ENCODE results near the gene EME2.

Gene EME2

GRCh38 chr16:1734816-1735215, 37.8 kb upstream of the EME2 start:
- no peaks in the 10 kb centered on the region for H3K4me1 ChIP-seq (ENCODE audit: control insufficient read depth in 1 of 2, insufficient read depth in 2 of 2, low read length in 2 of 2)
- H3K79me1 ChIP-seq (ENCODE audit: low read length): no peaks in the 10 kb centered on the region
- no peak overlapping the region for H3K9ac ChIP-seq (ENCODE audit: low read length)
- no peak overlapping the region for H3K18ac ChIP-seq (ENCODE audit: low read length)
- no peak overlapping the region for H4K12ac ChIP-seq (ENCODE audit: low read depth, low read length)
- no peak overlapping the region for H3K23ac ChIP-seq (ENCODE audit: low read length)
- H4K8ac ChIP-seq (ENCODE audit: low read depth, low read length): no peak overlapping the region
- WGBS (ENCODE audit: extremely low coverage, insufficient coverage, insufficient read length): no CpG with 5 or more reads among the region's 22 CpGs
- no peak overlapping the region for H2BK12ac ChIP-seq (ENCODE audit: low read length)
- DNase-seq: no peak
- H3K4ac ChIP-seq (ENCODE audit: low read depth, low read length): no peak overlapping the region
- no peaks in the 10 kb centered on the region for H3K27me3 ChIP-seq (ENCODE audit: insufficient read depth, low read length)
- no peaks in the 10 kb centered on the region for H3K79me2 ChIP-seq (ENCODE audit: control insufficient read depth, insufficient read depth, low read length, poor library complexity)
- H3K14ac ChIP-seq (ENCODE audit: low read length): no peak overlapping the region
- peaks cover 51% of the 10 kb centered on the region for H3K9me3 ChIP-seq (ENCODE audit: insufficient read depth, low read depth, low read length)
- H2AK5ac ChIP-seq (ENCODE audit: low read length): no peak overlapping the region
- no peak overlapping the region for H2BK120ac ChIP-seq (ENCODE audit: insufficient read depth, low read length, poor library complexity)
- H3K27ac ChIP-seq (ENCODE audit: low read depth, low read length): no peak overlapping the region
- no peak overlapping the region for H3K4me2 ChIP-seq (ENCODE audit: low read length)
- H3K36me3 ChIP-seq (ENCODE audit: control insufficient read depth in 1 of 2, insufficient read depth in 2 of 2, low read length in 2 of 2): peaks cover 34 to 38% of the 10 kb centered on the region in 2 experiments
- H3K4me3 ChIP-seq (ENCODE audit: low read depth, low read length): no peak overlapping the region
- H2BK5ac ChIP-seq (ENCODE audit: low read depth, low read length, poor library complexity): no peak overlapping the region
- no peak overlapping the region for H4K91ac ChIP-seq (ENCODE audit: low read depth, low read length)
- no peak overlapping the region for H2AFZ ChIP-seq (ENCODE audit: insufficient read depth, low read length, poor library complexity)

DNA sequence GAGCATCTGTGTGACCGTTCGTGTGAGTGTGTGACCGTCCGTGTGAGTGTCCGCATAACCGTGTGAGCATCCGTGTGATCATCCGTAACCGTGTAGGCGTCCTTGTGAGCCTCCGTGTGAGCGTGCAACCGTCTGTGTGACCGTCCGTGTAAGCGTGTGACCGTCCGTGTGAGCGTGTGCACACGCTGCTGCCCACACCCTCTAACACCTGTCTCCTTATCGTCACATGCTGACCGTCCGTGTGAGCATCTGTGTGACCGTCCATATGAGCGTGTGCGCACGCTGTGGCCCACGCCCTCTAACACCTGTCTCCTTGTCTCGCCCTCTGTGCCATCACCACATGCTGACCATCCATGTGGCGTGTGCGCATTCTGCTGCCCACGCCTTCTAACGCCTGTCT, 32.4 kb upstream of the EME2 start:
- Histone ChIP-seq H2BK120ac (ENCODE audit: insufficient read depth, low read length, poor library complexity) (no peak overlapping the region), H3K36me3 (ENCODE audit: control insufficient read depth in 1 of 2, insufficient read depth in 2 of 2, low read length in 2 of 2) (peaks cover 20% of the 10 kb centered on the region in 2 experiments), H3K79me2 (ENCODE audit: control insufficient read depth, insufficient read depth, low read length, poor library complexity) (peaks cover 3% of the 10 kb centered on the region), H2AFZ (ENCODE audit: insufficient read depth, low read length, poor library complexity) (no peak overlapping the region), H3K14ac (ENCODE audit: low read length) (no peak overlapping the region), H4K8ac (ENCODE audit: low read depth, low read length) (no peak overlapping the region), H3K27ac (ENCODE audit: low read depth, low read length) (no peak overlapping the region), H4K91ac (ENCODE audit: low read depth, low read length) (no peak overlapping the region), H3K79me1 (ENCODE audit: low read length) (peaks cover 4% of the 10 kb centered on the region), H2AK5ac (ENCODE audit: low read length) (no peak overlapping the region), H3K4me3 (ENCODE audit: low read depth, low read length) (peak overlapping the region; percentile 42), H3K4me2 (ENCODE audit: low read length) (no peak overlapping the region), H3K18ac (ENCODE audit: low read length) (no peak overlapping the region), H4K12ac (ENCODE audit: low read depth, low read length) (no peak overlapping the region), H3K27me3 (ENCODE audit: insufficient read depth, low read length) (no peaks in the 10 kb centered on the region), H3K9me3 (ENCODE audit: insufficient read depth, low read depth, low read length) (peaks cover 55% of the 10 kb centered on the region), H2BK5ac (ENCODE audit: low read depth, low read length, poor library complexity) (no peak overlapping the region), H3K9ac (ENCODE audit: low read length) (no peak overlapping the region), H3K23ac (ENCODE audit: low read length) (no peak overlapping the region), H2BK12ac (ENCODE audit: low read length) (no peak overlapping the region), H3K4ac (ENCODE audit: low read depth, low read length) (no peak overlapping the region), H3K4me1 (ENCODE audit: control insufficient read depth in 1 of 2, insufficient read depth in 2 of 2, low read length in 2 of 2) (peaks cover 7 to 13% of the 10 kb centered on the region in 2 experiments)
- DNase-seq: no peak
- WGBS (ENCODE audit: extremely low coverage, insufficient coverage, insufficient read length): no CpG with 5 or more reads among the region's 33 CpGs

GRCh38 chr16:1740781-1741490, 31.7 kb upstream of the EME2 start:
- H2AK5ac ChIP-seq (ENCODE audit: low read length): no peak overlapping the region
- no peak overlapping the region for H3K18ac ChIP-seq (ENCODE audit: low read length)
- H3K79me2 ChIP-seq (ENCODE audit: control insufficient read depth, insufficient read depth, low read length, poor library complexity): peaks cover 6% of the 10 kb centered on the region
- H4K91ac ChIP-seq (ENCODE audit: low read depth, low read length): no peak overlapping the region
- peaks cover 16 to 20% of the 10 kb centered on the region in 2 experiments for H3K36me3 ChIP-seq (ENCODE audit: control insufficient read depth in 1 of 2, insufficient read depth in 2 of 2, low read length in 2 of 2)
- H3K9me3 ChIP-seq (ENCODE audit: insufficient read depth, low read depth, low read length): peaks cover 48% of the 10 kb centered on the region
- no peak overlapping the region for H3K23ac ChIP-seq (ENCODE audit: low read length)
- H4K8ac ChIP-seq (ENCODE audit: low read depth, low read length): no peak overlapping the region
- no peak overlapping the region for H3K14ac ChIP-seq (ENCODE audit: low read length)
- H2AFZ ChIP-seq (ENCODE audit: insufficient read depth, low read length, poor library complexity): no peak overlapping the region
- H3K79me1 ChIP-seq (ENCODE audit: low read length): peaks cover 8% of the 10 kb centered on the region
- H3K4me1 ChIP-seq (ENCODE audit: control insufficient read depth in 1 of 2, insufficient read depth in 2 of 2, low read length in 2 of 2): peaks cover 13 to 20% of the 10 kb centered on the region in 2 experiments
- no peak overlapping the region for H2BK5ac ChIP-seq (ENCODE audit: low read depth, low read length, poor library complexity)
- no peak for DNase-seq
- H3K4ac ChIP-seq (ENCODE audit: low read depth, low read length): no peak overlapping the region
- H3K9ac ChIP-seq (ENCODE audit: low read length): no peak overlapping the region
- H3K27me3 ChIP-seq (ENCODE audit: insufficient read depth, low read length): no peaks in the 10 kb centered on the region
- no peak overlapping the region for H2BK12ac ChIP-seq (ENCODE audit: low read length)
- no peak overlapping the region for H2BK120ac ChIP-seq (ENCODE audit: insufficient read depth, low read length, poor library complexity)
- no peak overlapping the region for H4K12ac ChIP-seq (ENCODE audit: low read depth, low read length)
- no peak overlapping the region for H3K27ac ChIP-seq (ENCODE audit: low read depth, low read length)
- no CpG with 5 or more reads among the region's 30 CpGs for WGBS (ENCODE audit: extremely low coverage, insufficient coverage, insufficient read length)
- H3K4me2 ChIP-seq (ENCODE audit: low read length): no peak overlapping the region
- peak overlapping the region; percentile 1 for H3K4me3 ChIP-seq (ENCODE audit: low read depth, low read length)

- WGBS (ENCODE audit: extremely low coverage, insufficient coverage, insufficient read length): no CpG with 5 or more reads among the region's 19 CpGs
- peaks cover 14% of the 10 kb centered on the region for H3K79me1 ChIP-seq (ENCODE audit: low read length)
Measured at GRCh38 chr16:1741553-1742165, 31.0 kb upstream of the EME2 start.

More at GRCh38 chr16:1741553-1742165, 31.0 kb upstream of the EME2 start:
- DNase-seq: no peak
- Histone ChIP-seq H3K4me3 (ENCODE audit: low read depth, low read length) (no peak overlapping the region), H4K12ac (ENCODE audit: low read depth, low read length) (no peak overlapping the region), H3K79me2 (ENCODE audit: control insufficient read depth, insufficient read depth, low read length, poor library complexity) (peaks cover 10% of the 10 kb centered on the region), H4K8ac (ENCODE audit: low read depth, low read length) (no peak overlapping the region), H3K4me2 (ENCODE audit: low read length) (no peak overlapping the region), H2BK12ac (ENCODE audit: low read length) (no peak overlapping the region), H3K4ac (ENCODE audit: low read depth, low read length) (no peak overlapping the region), H3K23ac (ENCODE audit: low read length) (no peak overlapping the region), H3K18ac (ENCODE audit: low read length) (no peak overlapping the region), H2BK5ac (ENCODE audit: low read depth, low read length, poor library complexity) (no peak overlapping the region), H3K14ac (ENCODE audit: low read length) (no peak overlapping the region), H2BK120ac (ENCODE audit: insufficient read depth, low read length, poor library complexity) (no peak overlapping the region), H3K9ac (ENCODE audit: low read length) (no peak overlapping the region), H3K27ac (ENCODE audit: low read depth, low read length) (no peak overlapping the region), H2AFZ (ENCODE audit: insufficient read depth, low read length, poor library complexity) (no peak overlapping the region), H3K36me3 (ENCODE audit: control insufficient read depth in 1 of 2, insufficient read depth in 2 of 2, low read length in 2 of 2) (peaks cover 16 to 20% of the 10 kb centered on the region in 2 experiments), H3K9me3 (ENCODE audit: insufficient read depth, low read depth, low read length) (peaks cover 41% of the 10 kb centered on the region), H3K27me3 (ENCODE audit: insufficient read depth, low read length) (no peaks in the 10 kb centered on the region), H2AK5ac (ENCODE audit: low read length) (no peak overlapping the region), H3K4me1 (ENCODE audit: control insufficient read depth in 1 of 2, insufficient read depth in 2 of 2, low read length in 2 of 2) (peaks cover 19 to 25% of the 10 kb centered on the region in 2 experiments), H4K91ac (ENCODE audit: low read depth, low read length) (no peak overlapping the region)

Measured in trophoblast cell (in vitro differentiated cells and primary cell).